Measurements from ENCODE around the gene STX18. TPM values are rescaled to one million over a fixed set of nuclear protein-coding genes. Genes with fewer than 3 reads are reported as not detected.

Gene STX18
- total RNA-seq, 1 donor from 2014 or later: 18.2 TPM

DNA sequence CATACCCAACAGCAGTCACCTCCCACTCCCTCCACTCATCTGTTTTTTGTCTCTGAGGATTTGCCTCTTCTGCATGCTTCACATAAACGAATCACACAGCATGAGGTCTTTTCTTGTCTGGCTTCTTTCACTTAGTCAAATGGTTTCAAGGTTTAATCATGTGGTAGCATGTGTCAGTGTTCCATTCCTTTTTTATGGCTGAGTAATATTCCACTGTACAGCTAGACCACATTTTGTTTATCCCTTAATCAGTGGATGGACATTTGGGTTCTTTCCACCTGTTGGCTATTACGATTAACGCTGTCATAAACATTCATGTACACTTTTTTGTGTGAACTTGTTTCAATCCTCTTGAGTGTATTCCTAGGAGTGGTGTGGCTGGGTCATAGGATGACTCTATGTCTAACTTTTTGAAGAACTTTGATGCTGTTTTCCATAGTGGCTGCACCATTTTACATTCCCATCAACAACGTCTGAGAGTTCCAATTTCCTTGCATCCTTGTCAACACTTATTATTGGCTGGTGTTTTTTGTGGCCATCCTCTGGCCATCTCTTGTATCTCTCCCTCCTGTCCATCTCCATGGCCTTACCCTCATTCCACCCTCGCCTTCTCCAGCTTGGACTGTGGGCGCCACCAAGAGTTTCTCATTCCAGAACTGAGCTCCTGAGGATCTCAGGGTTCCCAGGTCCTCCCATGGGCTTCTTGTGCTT lies 167.3 kb downstream of the STX18 start:
- DNase-seq (no peak), ATAC-seq (no peak)
- intact Hi-C loops (cut with micrococcal nuclease): no loop called here

Other genes with a start within 250 kb of the STX18 start
- gene NSG1, start 154.9 kb downstream of the STX18 start, total RNA-seq: 12.2 TPM

All from left ventricle myocardium superior (tissue), 1 donor.